Neuronal stem cell (in vitro differentiated cells): ENCODE data around the gene FTCD.

Source experiments
- DNase-seq: peaks from one replicate; pipeline ENCODE4 v3.0.0-alpha.2; 2013; ENCODE audit warnings: low spot score
- H2AFZ ChIP-seq: one replicate; pipeline ENCODE4 v1.6.1; 2013; ENCODE audit warnings: mild to moderate bottlenecking, low read length, inconsistent platforms
- H2AK5ac ChIP-seq: 2 replicates; pipeline ENCODE4 v1.6.1; 2013; ENCODE audit warnings: low read depth, mild to moderate bottlenecking, inconsistent platforms, low read length, moderate library complexity, mixed read lengths
- H2BK120ac ChIP-seq: 2 replicates; pipeline ENCODE4 v1.6.1; 2013; ENCODE audit warnings: low read depth, mild to moderate bottlenecking, inconsistent platforms, low read length, moderate library complexity, mixed read lengths
- H2BK12ac ChIP-seq: one replicate; pipeline ENCODE4 v1.6.1; 2013; ENCODE audit warnings: low read length, inconsistent platforms
- H2BK15ac ChIP-seq: 2 replicates; pipeline ENCODE4 v1.6.1; 2013; ENCODE audit warnings: mild to moderate bottlenecking, low read length, inconsistent platforms, mixed read lengths
- H2BK5ac ChIP-seq: one replicate; pipeline ENCODE4 v1.6.1; 2013; ENCODE audit warnings: inconsistent platforms, mild to moderate bottlenecking, low read length, moderate library complexity
- H3K14ac ChIP-seq: one replicate; pipeline ENCODE4 v1.6.1; 2013; ENCODE audit warnings: low read length, inconsistent platforms
- H3K18ac ChIP-seq: 2 replicates; pipeline ENCODE4 v1.6.1; 2013; ENCODE audit warnings: low read length, inconsistent platforms
- H3K23ac ChIP-seq: 2 replicates; pipeline ENCODE4 v1.6.1; 2013; ENCODE audit warnings: low read depth, mild to moderate bottlenecking, mixed read lengths, low read length, inconsistent platforms; ENCODE audit not compliant: poor library complexity
- H3K27ac ChIP-seq: replicated peaks from 3 replicates; pipeline ENCODE4 v1.5.1; 2013; ENCODE audit warnings: low read length, inconsistent platforms
- H3K27me3 ChIP-seq, 3 experiments: 2 replicates each; pipeline ENCODE4 v1.6.1; 2013; ENCODE audit warnings: low read length in 3 of 3, mild to moderate bottlenecking in 2 of 3, inconsistent platforms in 1 of 3, low read depth in 1 of 3, mixed read lengths in 1 of 3, moderate library complexity in 1 of 3; ENCODE audit not compliant: control insufficient read depth in 3 of 3, insufficient read depth in 3 of 3
- H3K36me3 ChIP-seq, 2 donors: replicated peaks in 1 of 2; 2 replicates each; pipeline ENCODE4 v1.6.1; 2013; ENCODE audit warnings: low read length in 2 of 2; ENCODE audit not compliant: control insufficient read depth in 2 of 2, insufficient read depth in 2 of 2
- H3K4ac ChIP-seq: 2 replicates; pipeline ENCODE4 v1.6.1; 2013; ENCODE audit warnings: inconsistent platforms, mild to moderate bottlenecking, low read length, moderate library complexity
- H3K4me1 ChIP-seq, 2 donors: 1 replicate in 1 of 2; 2 replicates in 1 of 2; pipeline ENCODE4 v1.6.1; 2013; ENCODE audit warnings: low read length in 2 of 2, low read depth in 1 of 2; ENCODE audit not compliant: control insufficient read depth in 2 of 2, insufficient read depth in 1 of 2
- H3K4me2 ChIP-seq: one replicate; pipeline ENCODE4 v1.6.1; 2013; ENCODE audit warnings: mild to moderate bottlenecking, low read length, inconsistent platforms; ENCODE audit not compliant: insufficient read depth, poor library complexity, severe bottlenecking
- H3K4me3 ChIP-seq, 2 donors: 2 replicates each; pipeline ENCODE4 v1.5.1; 2013; ENCODE audit warnings: low read length in 2 of 2, mild to moderate bottlenecking in 2 of 2, inconsistent platforms in 1 of 2, moderate library complexity in 1 of 2
- H3K79me1 ChIP-seq: one replicate; pipeline ENCODE4 v1.6.1; 2013; ENCODE audit warnings: low read depth, mild to moderate bottlenecking, inconsistent platforms, low read length, moderate library complexity
- H3K9ac ChIP-seq: one replicate; pipeline ENCODE4 v1.6.1; 2013; ENCODE audit warnings: mild to moderate bottlenecking, low read depth, low read length, inconsistent platforms; ENCODE audit not compliant: poor library complexity
- H3K9me3 ChIP-seq, 2 donors: replicated peaks in 1 of 2; 2 replicates each; pipeline versions ENCODE3 to v1.6.1; 2013; ENCODE audit warnings: low read length in 2 of 2, mild to moderate bottlenecking in 2 of 2, inconsistent platforms in 1 of 2, low read depth in 1 of 2, mixed read lengths in 1 of 2, moderate library complexity in 1 of 2; ENCODE audit not compliant: control insufficient read depth in 2 of 2, insufficient read depth in 1 of 2
- H4K8ac ChIP-seq: one replicate; pipeline ENCODE4 v1.6.1; 2013; ENCODE audit warnings: low read depth, mild to moderate bottlenecking, inconsistent platforms, low read length, moderate library complexity
- H4K91ac ChIP-seq: one replicate; pipeline ENCODE4 v1.6.1; 2013; ENCODE audit warnings: low read length, low read depth, mild to moderate bottlenecking, inconsistent platforms; ENCODE audit not compliant: poor library complexity
- WGBS, 2 donors: extraction: QIAGEN DNeasy Blood & Tissue Kit; methylation state at CpG; one replicate each; pipeline ENCODE4 v1.1.7; 2013; ENCODE audit warnings: missing lambda C conversion rate in 2 of 2, mixed read lengths in 1 of 2; ENCODE audit not compliant: insufficient read length in 2 of 2, insufficient replicate concordance in 1 of 2; ENCODE audit errors: extremely low coverage in 2 of 2; 5-methylcytosine and 5-hydroxymethylcytosine counted together

FTCD gene

GRCh38 chr21:46098303-46099141 lies 56.9 kb downstream of the FTCD start:
- Histone ChIP-seq H4K8ac (no peak overlapping the region), H3K27me3 (peaks cover 8 to 62% (median 20%) of the 10 kb centered on the region in 3 experiments), H3K14ac (no peak overlapping the region), H3K79me1 (no peaks in the 10 kb centered on the region), H3K4me3 (peak overlapping the region; percentile 31 to 78), H2BK120ac (no peak overlapping the region), H4K91ac (no peak overlapping the region), H2BK12ac (no peak overlapping the region), H3K36me3 (no peaks in the 10 kb centered on the region), H2AK5ac (peak overlapping the region; percentile 84), H3K4me1 (no peaks in the 10 kb centered on the region), H2AFZ (peak overlapping the region; percentile 89), H3K27ac (no peak overlapping the region), H3K9me3 (peaks cover 5 to 13% of the 10 kb centered on the region in 2 donors), H3K9ac (peak overlapping the region; percentile 60), H2BK5ac (no peak overlapping the region), H3K4ac (no peak overlapping the region), H2BK15ac (no peak overlapping the region), H3K4me2 (peak overlapping the region; percentile 64), H3K23ac (peak overlapping the region; percentile 85), H3K18ac (peak overlapping the region; percentile 64)
- DNase-seq: no peak
- WGBS, 2 donors: no CpG with 5 or more reads among the region's 94 CpGs

DNA sequence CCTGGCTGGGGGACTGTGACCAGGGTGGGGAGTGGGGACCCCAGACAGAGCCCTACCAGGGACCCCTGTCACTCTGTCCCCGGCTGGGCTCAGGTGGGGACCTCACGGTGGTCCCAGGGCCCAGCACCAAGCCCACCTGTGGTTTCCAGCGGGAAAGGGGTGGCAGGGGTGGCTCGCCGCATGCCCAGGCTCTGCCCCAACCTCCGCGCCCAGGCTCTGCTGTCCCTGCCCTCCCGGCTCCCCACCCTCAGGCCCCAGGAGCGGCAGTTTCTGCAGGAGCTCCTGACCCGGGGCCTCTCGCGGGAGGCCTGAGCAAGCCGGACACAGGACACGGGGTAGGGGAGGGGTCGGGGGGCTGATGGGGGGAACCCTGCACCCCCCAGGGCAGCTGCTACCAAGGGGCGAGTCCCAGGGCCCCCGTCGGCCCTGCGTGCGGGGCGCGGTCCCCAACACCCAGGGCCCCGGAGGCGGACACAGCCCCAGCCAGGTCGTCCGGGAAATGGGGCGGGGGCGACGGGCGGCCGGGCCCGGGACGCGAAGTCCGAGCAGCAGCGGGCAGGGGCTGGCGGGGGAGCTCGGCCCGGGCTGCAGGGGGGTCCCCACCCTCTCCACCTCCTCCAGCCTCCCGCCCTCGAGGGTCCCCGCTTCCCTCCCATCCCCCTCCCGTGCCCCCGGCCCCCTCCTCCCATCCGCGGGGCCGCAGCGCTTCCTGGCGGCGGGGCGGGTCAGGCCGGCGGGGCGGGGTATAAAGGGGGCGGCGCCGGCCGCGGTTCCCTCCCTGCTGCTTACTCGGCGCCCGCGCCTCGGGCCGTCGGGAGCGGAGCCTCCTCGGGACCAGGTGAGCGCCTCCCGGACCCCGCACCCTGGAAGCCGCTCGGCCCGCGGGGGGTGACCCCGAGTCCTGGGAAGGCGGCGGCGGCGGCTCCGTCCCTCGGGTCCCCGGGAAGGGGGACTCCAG lies 57.8 kb downstream of the FTCD start, which contains the start of gene COL6A2:
Gene COL6A2 (plus strand): TSS at position 777 of the 958 bp plus-strand sequence.
- Histone ChIP-seq H3K27me3 (peaks cover 8 to 69% (median 20%) of the 10 kb centered on the region in 3 experiments), H3K79me1 (no peaks in the 10 kb centered on the region), H2AFZ (peak within 1 kb of the TSS; percentile 89), H3K36me3 (no peaks in the 10 kb centered on the region), H3K9ac (peak within 1 kb of the TSS; percentile 70), H3K18ac (peak within 1 kb of the TSS; percentile 95), H2BK15ac (peak within 1 kb of the TSS; percentile 75), H3K27ac (no peak within 1 kb of the TSS), H3K4me2 (peak within 1 kb of the TSS; percentile 64), H3K9me3 (peaks cover 5 to 11% of the 10 kb centered on the region in 2 donors), H3K4me3 (peak within 1 kb of the TSS; percentile 31 to 78), H3K23ac (peak within 1 kb of the TSS; percentile 85), H4K91ac (no peak within 1 kb of the TSS), H4K8ac (no peak within 1 kb of the TSS), H3K4ac (no peak within 1 kb of the TSS), H2BK120ac (peak within 1 kb of the TSS; percentile 47), H3K4me1 (no peaks in the 10 kb centered on the region), H3K14ac (no peak within 1 kb of the TSS), H2AK5ac (peak within 1 kb of the TSS; percentile 99), H2BK12ac (peak within 1 kb of the TSS; percentile 63), H2BK5ac (no peak within 1 kb of the TSS)
- WGBS, 2 donors: no CpG with 5 or more reads among the region's 83 CpGs
- peak; percentile 54 for DNase-seq

DNA sequence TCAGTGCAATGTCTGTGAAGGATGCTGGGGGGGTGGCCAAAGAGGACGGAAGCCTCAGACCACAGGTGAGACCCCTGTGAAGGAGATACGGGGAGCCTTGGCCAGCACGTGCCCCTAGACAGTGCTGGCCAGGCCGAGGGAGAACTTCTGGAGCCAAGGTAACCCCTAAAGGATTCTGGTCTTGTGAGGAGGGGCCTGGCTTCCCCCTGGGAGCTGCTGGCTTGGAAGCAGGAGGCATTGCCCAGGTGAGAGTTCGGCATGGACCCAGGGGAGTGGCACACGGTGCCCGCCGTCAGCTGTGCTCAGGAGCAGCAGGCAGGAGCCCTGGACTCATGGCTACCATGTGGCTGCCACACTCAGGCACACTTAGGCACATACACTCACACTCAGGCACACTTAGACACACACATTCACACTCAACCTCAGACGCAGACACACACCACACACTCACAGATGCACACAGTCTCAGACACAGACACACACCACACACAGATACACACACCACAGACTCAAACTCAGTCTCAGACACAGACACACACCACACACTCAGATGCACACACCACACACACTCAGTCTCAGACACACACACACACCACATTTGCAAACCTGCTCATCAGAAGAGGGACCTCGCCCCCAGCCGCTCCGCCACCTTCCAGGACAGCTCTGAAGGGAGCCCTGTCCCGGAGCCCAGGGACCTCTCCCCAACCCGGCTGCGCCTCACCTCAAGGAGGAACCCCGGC lies 58.6 kb downstream of the FTCD start:
- Histone ChIP-seq H3K27ac (no peak overlapping the region), H2BK15ac (peak overlapping the region; percentile 75), H3K18ac (peak overlapping the region; percentile 95), H2BK5ac (no peak overlapping the region), H3K4me2 (peak overlapping the region; percentile 64), H3K79me1 (no peaks in the 10 kb centered on the region), H2BK120ac (peak overlapping the region; percentile 47), H3K23ac (peak overlapping the region; percentile 76), H3K4me3 (no peak overlapping the region), H2AK5ac (peak overlapping the region; percentile 99), H3K27me3 (peaks cover 8 to 69% (median 20%) of the 10 kb centered on the region in 3 experiments), H4K91ac (no peak overlapping the region), H2AFZ (peak overlapping the region; percentile 89), H3K14ac (no peak overlapping the region), H3K4me1 (no peaks in the 10 kb centered on the region), H3K9ac (no peak overlapping the region), H2BK12ac (peak overlapping the region; percentile 63), H4K8ac (no peak overlapping the region), H3K9me3 (peaks cover 5% of the 10 kb centered on the region in 2 donors), H3K4ac (no peak overlapping the region), H3K36me3 (no peaks in the 10 kb centered on the region)
- no peak for DNase-seq
- WGBS, 2 donors: no CpG with 5 or more reads among the region's 16 CpGs
